Hippocampal formation (tissue), 2 donors: Measurements from ENCODE around the gene CAMTA1.
"Not testable (repeated sequence)": the region's sequence is repeated elsewhere in the genome, so short reads cannot be mapped to it uniquely, and the experiment has no call there.

ENCODE experiments used
- DNase-seq, 2 donors: peaks; one replicate each; lab custom pipeline; 2025; lab: John Stamatoyannopoulos, UW

CAMTA1 gene

GRCh38 chr1:7769673-7770412 lies 984.6 kb downstream of the CAMTA1 start:
- DNase-seq, result no peak

GRCh38 chr1:7770669-7770996 lies 985.4 kb downstream of the CAMTA1 start:
- DNase-seq, result no peak

GRCh38 chr1:7770997-7771822 lies 986.0 kb downstream of the CAMTA1 start, which contains the start of gene VAMP3:
Gene VAMP3, plus strand, starts transcription at chr1:7771296. Its CDS starts 88 bp downstream, at chr1:7771384.
- peak; percentile 71 to 88 for DNase-seq

DNA sequence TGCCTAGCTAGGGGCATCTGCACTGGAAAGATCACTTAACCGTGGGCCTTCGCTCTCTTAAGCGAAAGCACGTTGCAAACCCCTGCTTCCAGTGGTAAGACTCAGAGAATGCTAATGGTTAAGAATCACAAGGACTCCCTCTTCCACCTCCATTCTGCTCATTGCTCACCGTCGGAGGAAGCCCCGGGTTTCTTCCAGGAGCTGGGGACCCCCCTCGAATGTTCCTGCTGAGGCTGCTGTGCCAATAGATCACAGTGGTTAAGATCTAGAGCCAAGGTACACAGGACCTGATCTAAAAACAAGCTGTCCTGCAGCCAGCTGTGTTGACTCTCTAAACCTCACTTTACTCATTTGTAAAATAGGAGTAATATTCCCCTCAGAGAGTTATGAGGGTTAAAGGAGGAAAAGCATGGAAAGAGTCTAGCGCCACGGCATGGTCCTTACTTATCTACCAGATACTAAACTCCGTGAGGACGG lies 986.6 kb downstream of the CAMTA1 start:
- DNase-seq, result no peak

DNA sequence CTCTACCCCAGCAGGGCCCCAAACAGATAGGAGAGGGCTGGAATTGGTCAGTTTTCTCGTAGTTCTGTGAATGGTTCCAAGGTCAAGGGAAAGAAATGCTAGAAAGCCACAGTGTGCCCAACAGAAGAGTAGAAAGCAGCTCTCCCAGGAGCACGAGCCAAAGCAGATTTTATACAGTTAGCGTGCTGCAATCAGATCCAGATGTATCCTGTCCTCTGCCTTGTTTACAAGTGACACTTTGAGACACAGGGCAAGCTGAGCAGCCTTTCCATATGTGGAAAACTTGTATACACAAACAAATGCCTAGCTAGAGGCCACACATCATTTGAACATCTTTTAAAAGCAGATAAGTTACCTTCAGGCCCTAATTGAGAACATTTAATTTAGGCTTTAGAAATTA lies 992.3 kb downstream of the CAMTA1 start:
- DNase-seq, result no peak

DNA sequence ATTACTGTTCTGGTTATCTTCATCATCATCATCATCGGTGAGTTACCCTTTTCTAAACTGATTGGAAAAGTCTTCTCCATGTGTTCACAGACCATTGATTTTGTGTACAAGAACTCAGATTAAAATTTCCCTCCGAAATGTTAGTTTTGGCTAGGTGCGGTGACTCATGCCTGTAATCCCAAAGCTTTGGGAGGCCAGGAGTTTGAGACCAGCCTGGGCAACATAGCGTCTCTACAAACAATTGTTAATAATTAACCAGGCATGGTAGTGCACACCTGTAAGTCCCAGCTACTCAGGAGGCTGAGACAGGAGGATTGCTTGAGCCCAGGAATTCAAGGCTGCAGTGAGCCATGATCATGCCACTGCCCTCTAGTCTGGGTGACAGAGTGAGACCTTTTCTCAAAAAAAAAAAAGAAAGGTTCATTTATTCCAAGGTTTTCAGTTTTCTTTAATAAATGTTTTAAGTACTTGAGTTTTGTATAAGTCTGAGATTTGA lies 992.9 kb downstream of the CAMTA1 start:
- no peak for DNase-seq

DNA sequence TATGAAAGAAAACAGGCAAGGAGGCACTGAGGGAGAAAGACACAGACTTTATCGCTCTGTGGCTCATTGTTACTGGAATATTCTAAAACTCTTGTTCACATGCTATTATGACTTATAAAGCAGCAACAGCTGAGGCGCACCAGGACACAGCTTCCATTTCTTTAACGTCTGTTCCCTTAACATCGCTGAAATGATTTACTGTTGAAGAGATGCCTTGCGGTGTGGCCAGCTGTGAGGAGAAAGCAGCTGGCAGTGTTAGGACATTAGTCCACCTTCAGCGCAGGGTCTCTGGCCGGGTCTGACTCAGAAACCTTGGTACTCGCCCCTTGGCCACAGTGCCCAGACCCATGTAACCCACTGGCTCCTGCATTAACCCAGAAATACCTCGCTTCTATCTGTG lies 995.7 kb downstream of the CAMTA1 start:
- no peak for DNase-seq

DNA sequence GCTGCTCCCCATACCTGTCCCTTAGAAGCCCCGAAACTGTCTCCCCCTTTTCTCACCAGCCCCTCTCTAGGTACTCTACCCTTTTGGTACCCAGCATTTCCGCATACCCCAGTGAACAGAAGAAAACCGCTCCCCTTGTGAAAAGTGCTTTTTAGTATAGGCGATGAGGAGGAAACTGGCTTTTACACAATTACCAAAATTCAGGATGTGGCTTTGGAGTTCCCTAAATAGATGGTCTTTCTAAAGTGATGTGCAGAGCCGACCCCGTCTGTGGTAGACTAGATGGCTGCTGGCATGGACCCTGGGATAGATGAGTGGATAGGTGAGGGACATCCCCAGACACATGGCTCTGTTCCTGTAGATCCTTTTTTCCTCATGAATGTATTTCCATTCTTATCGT lies 996.2 kb downstream of the CAMTA1 start:
- DNase-seq, result no peak

GRCh38 chr1:7781923-7782495 lies 996.8 kb downstream of the CAMTA1 start:
- DNase-seq, result no peak

DNA sequence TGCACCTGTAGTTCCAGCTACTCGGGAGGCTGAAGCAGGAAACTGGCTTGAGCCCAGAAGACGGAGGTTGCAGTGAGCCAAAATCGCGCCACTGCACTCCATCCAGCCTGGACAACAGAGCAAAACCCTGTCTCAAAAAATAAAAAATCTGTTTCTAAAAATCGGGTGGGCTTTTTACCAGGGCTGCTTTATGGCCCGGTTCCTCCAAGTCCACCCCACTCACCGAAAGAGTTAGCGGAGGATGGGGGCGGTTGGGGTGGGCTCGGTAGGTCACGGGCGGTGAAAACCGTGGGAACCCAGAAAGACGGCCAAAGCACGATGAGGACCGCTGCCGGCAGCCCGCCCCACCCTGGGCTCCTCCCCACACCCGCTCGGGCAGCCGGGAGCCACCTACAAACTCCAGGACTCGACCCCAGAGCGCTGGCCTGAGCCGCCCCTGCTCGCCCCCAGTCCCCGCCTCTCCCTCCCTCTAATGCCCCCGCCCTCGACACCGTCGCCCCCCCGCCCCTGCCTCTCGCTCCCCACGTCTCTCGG lies 998.0 kb downstream of the CAMTA1 start:
- DNase-seq, result peak; percentile 56 to 75

DNA sequence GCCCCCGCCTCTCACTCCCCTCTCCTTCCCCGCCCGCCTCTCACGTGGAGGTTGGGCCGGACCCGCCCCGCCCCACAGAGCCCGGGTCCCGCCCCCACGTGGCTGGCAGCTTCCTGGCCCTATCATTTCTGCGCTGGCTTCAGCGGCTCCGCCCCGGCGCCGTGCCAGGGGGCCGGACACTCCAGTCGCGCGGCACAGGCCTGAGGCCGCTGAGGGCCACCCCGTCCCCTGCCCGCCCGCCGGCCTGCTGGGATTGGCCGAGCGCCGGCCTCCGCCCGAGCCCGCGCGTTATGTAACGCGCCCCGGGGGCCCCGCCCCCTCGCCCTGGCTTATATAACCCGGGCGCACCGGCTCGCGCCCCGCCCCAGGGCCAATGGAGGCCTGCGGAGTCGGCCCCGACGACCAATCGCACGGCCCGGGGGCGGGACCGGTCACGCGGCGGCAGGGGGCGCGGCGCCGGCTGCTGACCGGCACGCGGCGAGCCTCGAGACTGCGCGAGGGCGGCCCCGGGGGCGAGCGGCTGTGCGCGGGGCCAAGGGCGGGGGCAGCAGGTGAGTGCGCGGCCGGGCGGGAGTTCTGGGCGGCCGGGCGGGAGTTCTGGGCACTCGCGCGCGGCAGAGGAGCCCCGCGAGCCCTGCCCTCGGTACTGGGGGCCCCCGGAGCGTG lies 998.7 kb downstream of the CAMTA1 start, which contains the start of gene PER3:
PER3 (plus strand) TSS at position 466 of the 666 bp plus-strand sequence. CDS start 587 bp downstream, outside the sequence.
- DNase-seq, result peak; percentile 95 to 99

DNA sequence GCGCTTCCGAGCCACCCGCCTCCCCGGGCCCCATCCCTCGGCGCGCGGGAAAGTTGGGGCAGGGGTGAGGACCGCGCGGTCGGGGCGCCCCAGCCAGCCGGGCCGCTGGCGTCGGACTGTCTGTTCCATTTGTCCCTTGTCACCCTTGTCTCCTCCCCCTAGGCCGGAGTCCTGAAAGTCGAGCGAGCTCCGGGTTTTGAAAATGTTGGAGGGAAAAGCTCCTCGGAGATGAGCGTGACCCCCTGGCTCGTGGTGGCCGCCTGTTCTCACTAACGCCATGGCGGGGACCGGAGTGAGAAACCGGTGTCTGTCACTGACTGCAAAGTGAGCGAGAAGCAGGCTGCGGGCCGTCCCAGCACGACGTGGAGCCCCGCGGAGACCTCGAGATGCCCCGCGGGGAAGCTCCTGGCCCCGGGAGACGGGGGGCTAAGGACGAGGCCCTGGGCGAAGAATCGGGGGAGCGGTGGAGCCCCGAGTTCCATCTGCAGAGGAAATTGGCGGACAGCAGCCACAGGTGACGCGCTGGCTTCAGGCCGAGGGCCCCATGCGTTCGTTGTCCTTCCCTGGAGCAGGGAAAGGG lies 999.3 kb downstream of the CAMTA1 start:
- peak in 1 of 2 donors; percentile 37 for DNase-seq

- DNase-seq, result no peak
Measured at GRCh38 chr1:7785108-7785507, 999.9 kb downstream of the CAMTA1 start.

GRCh38 chr1:7786795-7787194 lies 1001.5 kb downstream of the CAMTA1 start:
- DNase-seq, result peak in 1 of 2 donors; percentile 4

DNA sequence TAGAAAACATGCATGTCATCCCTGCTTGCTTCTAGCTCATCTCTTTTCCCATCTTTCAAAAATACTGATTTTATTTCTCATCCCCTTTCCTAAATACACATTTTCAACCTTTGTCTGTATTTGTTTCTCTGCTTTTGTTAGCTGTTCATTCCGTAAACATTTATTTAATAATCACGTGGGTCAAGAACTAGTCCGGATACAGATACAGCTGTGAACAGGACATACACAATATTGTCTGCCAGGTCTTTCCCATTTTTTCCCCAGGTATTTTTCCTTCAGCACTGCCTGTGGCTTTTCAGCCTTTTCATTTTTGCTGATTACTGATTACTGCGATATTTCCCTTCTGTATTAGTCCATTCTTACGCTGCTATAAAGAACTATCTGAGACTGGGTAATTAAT lies 1004.6 kb downstream of the CAMTA1 start:
- no peak for DNase-seq

DNA sequence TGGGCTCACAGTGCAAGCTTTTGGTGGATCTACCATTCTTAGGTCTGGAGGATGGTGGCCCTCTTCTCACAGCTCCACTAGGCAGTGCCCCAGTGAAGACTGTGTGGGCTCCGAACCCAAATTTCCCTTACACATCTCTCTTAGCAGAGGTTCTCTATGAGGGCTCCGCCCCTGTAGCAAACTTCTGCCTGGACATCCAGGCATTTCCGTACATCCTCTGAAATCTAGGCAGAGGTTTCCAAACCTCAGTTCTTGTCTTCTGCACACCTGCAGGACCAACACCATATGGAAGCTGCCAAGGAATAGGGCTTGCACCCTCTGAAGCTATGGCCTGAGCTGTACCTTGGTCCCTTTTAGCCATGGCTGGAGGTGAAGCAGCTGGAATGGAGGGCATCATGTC lies 1005.8 kb downstream of the CAMTA1 start:
- not testable (repeated sequence) for DNase-seq

DNA sequence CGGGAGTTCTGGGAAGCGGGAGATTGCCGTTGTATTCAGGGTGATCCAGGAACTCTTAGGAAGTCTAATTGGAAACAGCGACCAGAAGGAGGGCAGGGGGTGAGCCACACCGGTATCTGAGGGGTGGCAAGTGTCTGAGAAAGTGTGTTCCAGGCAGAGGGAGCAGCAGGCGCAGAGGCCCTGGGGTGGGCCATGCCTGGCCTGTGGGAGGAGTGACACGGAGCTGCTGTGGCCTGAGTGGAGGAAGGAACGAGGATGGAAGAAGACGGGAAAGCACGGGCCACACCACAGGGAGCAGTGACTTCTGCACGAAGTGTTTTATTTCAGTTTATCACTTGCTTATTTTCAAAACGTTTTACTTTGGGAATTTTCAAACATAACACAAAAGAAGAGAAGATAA lies 1010.2 kb downstream of the CAMTA1 start:
- DNase-seq, result no peak

DNA sequence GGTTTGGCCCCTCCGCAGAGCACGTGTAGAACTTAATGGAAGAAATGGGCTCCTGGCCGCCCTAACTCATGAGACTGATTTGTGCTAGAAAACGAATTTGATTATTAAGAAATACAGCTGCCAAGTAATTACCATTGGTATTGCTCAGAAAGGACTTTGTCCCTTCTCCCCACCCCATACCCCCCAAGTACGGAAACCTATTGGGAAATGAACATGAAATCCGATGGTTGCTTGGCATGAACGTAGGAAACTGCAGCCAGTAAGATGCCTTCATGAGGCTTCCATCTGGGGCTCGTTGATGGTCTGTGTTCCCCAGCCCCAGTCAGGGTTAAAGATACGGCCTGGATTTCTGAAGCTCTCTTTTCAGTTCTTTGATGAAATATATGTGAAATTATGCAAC lies 1020.2 kb downstream of the CAMTA1 start:
- no peak for DNase-seq

- peak in 1 of 2 donors; percentile 4 for DNase-seq
Measured at GRCh38 chr1:7808253-7808844, 1023.1 kb downstream of the CAMTA1 start.

GRCh38 chr1:7809742-7810141 lies 1024.5 kb downstream of the CAMTA1 start:
- no peak for DNase-seq

DNA sequence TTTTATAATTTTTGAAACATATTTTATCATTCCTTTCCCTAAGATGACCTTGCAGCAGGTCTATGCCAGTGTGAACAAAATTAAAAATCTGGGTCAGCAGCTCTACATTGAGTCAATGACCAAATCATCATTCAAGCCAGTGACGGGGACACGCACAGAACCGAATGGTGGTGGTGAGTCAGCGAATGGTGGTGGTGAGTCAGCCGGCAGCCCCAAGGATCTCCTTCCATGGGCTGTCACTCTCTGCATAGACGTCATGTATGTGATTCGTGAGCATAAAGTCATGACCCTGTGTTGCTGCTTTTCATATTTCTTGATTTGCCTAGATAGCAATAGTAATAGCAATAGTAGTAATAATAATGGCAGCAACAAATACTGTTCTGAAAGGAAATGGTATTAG lies 1025.1 kb downstream of the CAMTA1 start:
- no peak for DNase-seq
